DOHH2 (cell line): ENCODE results near the gene PRM3.

Source experiments
- CTCF ChIP-seq: fragments of 200-600 bp; sonication (generic); IDR thresholded peaks from one replicate; pipeline ENCODE4 v1.5.1; 2014; ENCODE audit warnings: antibody characterized with exemption, mild to moderate bottlenecking, low read depth, low read length; ENCODE audit not compliant: poor library complexity, severe bottlenecking
- EZH2phosphoT487 ChIP-seq: fragments of 200-600 bp; sonication (generic); IDR thresholded peaks from 2 replicates; pipeline ENCODE4 v1.6.1; 2017; ENCODE audit warnings: borderline replicate concordance, mild to moderate bottlenecking, antibody characterized with exemption, low read length, moderate library complexity, mixed read lengths

GRCh38 chr16:11260596-11260966, 12.8 kb downstream of the PRM3 start:
- TF ChIP-seq CTCF (no peak), EZH2phosphoT487 (no peak)
